LNCaP clone FGC (cell line): Measurements from ENCODE around the gene COBLL1.

ENCODE experiments used
- DNase-seq: peaks from one replicate; pipeline ENCODE4 v3.0.0-alpha.2; 2011; ENCODE audit warnings: low read depth
- H3K4me3 ChIP-seq: 2 replicates; pipeline ENCODE4 v1.5.1; 2011; ENCODE audit warnings: mild to moderate bottlenecking, low read depth, low read length, control low read depth
- TF ChIP-seq, protein P1 (sequence below): IDR thresholded peaks from 2 replicates; pipeline ENCODE4 v1.5.1; 2012; ENCODE audit warnings: mild to moderate bottlenecking; ENCODE audit not compliant: control insufficient read depth, insufficient read depth; ENCODE audit errors: extremely low read depth

COBLL1 gene

DNA sequence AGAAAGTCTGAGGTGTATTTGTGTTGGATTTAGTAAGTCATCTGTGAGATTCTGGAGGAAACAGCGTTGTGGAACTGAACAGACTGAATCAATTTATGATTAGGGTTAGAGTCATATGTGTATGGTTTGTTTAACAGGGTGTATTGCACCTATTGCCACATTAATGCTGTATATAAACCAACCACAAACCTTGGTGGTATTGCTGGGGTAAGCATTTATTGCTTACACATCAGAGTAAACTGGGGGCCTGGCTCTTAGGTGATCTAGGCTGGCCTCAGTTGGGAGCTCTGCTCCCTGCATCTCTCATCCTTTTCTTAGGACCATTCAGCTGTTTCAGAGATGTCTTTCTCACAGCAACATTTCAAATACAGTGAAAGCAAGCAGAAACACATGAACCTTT lies 160.6 kb downstream of the COBLL1 start:
- TF ChIP-seq, protein P1, sequence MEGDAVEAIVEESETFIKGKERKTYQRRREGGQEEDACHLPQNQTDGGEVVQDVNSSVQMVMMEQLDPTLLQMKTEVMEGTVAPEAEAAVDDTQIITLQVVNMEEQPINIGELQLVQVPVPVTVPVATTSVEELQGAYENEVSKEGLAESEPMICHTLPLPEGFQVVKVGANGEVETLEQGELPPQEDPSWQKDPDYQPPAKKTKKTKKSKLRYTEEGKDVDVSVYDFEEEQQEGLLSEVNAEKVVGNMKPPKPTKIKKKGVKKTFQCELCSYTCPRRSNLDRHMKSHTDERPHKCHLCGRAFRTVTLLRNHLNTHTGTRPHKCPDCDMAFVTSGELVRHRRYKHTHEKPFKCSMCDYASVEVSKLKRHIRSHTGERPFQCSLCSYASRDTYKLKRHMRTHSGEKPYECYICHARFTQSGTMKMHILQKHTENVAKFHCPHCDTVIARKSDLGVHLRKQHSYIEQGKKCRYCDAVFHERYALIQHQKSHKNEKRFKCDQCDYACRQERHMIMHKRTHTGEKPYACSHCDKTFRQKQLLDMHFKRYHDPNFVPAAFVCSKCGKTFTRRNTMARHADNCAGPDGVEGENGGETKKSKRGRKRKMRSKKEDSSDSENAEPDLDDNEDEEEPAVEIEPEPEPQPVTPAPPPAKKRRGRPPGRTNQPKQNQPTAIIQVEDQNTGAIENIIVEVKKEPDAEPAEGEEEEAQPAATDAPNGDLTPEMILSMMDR: no peak
- H3K4me3 ChIP-seq: no peak overlapping the region
- no peak for DNase-seq

DNA sequence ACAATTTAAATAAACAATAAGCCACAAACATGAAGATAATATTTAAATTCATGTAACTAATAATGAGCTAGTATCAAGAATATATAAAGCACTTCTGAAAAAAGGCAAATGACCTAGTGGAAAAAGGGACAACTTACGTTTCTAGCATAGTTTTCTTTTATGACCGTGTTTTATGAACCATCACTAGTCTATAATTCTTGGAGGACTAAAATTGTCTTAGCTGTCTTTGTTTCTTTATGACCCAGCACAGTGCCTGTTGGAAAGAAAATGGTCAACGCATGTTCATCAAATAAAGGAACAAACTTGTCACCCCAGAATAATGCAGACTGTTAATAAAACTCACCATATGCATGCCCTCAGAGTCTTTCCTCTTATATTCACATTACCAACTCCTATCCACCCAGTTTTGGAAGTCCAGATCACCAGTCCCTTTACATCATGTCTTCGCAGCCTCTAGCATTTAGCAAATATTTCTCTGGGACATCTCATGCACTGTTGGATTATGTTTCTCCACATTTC lies 162.9 kb downstream of the COBLL1 start:
- TF ChIP-seq, protein P1: no peak
- no peak overlapping the region for H3K4me3 ChIP-seq
- no peak for DNase-seq

DNA sequence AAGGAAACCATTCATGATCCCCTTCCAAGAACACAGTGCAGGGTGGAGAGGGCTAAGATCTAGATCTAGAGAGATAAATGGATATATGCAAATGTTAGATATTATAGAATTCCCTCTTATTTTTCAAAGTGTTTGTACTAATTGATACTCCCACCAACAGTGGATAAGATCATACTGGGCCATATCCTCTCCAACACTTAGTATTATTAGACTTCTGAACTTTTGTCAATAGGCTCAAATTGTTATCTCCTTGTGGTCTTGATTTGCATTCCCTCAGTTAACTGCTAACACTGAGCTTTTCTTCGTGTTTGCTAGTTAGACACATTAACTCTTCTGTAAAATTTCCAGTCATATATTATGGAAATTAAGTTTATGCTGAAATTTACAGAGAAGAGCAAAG lies 163.9 kb downstream of the COBLL1 start:
- no peak overlapping the region for H3K4me3 ChIP-seq
- TF ChIP-seq, protein P1: no peak
- no peak for DNase-seq

DNA sequence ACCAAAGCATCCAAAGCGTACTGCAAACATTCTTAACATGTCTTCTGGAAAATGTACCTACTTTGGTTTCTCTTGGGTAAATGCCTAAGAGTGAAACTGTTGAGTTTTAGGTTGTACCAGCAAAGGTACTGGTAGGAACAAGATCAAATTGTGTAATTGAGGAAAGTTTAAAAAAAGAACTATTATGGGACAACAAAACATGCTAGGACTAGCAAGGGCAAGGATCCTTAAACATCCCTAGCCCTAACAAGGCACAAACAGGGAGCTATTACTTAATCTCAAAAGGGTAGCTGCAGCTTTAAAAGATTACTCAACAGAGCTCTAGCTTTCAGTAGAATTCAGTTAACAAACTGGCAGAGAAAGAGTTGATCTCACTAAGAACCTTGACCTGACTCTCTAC lies 164.4 kb downstream of the COBLL1 start:
- TF ChIP-seq, protein P1: no peak
- H3K4me3 ChIP-seq: no peak overlapping the region
- DNase-seq: no peak

- no peak for DNase-seq
- TF ChIP-seq, protein P1: no peak
- H3K4me3 ChIP-seq: no peak overlapping the region
Measured at GRCh38 chr2:164675687-164676086, 165.9 kb downstream of the COBLL1 start.

- TF ChIP-seq, protein P1: no peak
- no peak overlapping the region for H3K4me3 ChIP-seq
- no peak for DNase-seq
Measured at GRCh38 chr2:164675027-164675426, 166.6 kb downstream of the COBLL1 start.

DNA sequence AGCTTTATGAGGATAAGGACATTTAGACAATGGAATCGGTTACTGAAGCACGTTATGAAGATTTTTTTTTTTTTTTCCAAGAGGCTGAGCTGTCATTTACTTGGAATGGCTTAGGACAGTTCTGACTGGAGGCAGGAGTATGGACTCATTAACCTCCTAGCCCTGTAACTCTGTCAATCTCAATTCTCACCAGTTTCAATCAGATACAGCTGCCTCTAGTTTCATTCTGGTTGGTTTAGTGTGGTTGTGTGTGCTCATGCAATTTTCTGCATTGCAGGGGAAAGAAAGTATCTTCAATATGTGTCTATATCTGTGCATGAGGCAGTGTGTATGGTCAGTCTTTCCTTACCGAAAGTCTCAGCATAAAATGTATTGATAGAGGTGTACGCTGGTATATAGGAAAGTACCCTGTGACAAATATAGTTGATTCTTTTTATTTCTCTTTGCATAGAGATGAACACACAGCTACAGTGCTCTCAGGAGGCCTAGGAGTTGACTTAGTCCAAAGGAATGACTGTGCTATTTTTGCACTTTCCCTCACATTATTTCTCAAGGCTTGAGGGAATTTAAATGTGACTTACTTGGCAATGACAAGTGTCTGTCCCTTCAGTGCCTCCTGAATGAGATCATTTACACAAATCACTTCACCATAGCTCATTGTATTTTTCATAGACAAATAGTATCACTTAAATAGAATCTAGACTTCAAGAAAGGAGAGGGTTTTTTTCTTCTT lies 169.8 kb downstream of the COBLL1 start:
- TF ChIP-seq, protein P1: no peak
- DNase-seq: no peak
- no peak overlapping the region for H3K4me3 ChIP-seq
